Suppressor macrophage (primary cell): ENCODE measurements around the gene AGBL1.

Source experiments
- DNase-seq, 4 experiments: peaks; one replicate each; pipeline ENCODE4 v3.0.0-alpha.2; 2020 to 2022

Gene AGBL1

GRCh38 chr15:86247249-86247955 lies 167.7 kb downstream of the AGBL1 start:
- no peak for DNase-seq

- no peak for DNase-seq
These were observed 175.6 kb downstream of the AGBL1 start for GRCh38 chr15:86255247-86255646.

GRCh38 chr15:86256628-86257027 lies 177.0 kb downstream of the AGBL1 start:
- no peak for DNase-seq

GRCh38 chr15:86259589-86259988 lies 179.9 kb downstream of the AGBL1 start:
- no peak for DNase-seq

GRCh38 chr15:86263230-86263629 lies 183.6 kb downstream of the AGBL1 start:
- no peak for DNase-seq

- DNase-seq: no peak
These were observed 187.3 kb downstream of the AGBL1 start for GRCh38 chr15:86266896-86267484.

- DNase-seq: no peak
These were observed 188.2 kb downstream of the AGBL1 start for GRCh38 chr15:86267892-86268291.

- no peak for DNase-seq
These were observed 188.9 kb downstream of the AGBL1 start for GRCh38 chr15:86268558-86268957.

- DNase-seq: no peak
These were observed 193.6 kb downstream of the AGBL1 start for GRCh38 chr15:86273309-86273708.

GRCh38 chr15:86275361-86275760 lies 195.7 kb downstream of the AGBL1 start:
- DNase-seq: no peak

GRCh38 chr15:86278586-86278985 lies 198.9 kb downstream of the AGBL1 start:
- DNase-seq: no peak

- DNase-seq: no peak
These were observed 205.0 kb downstream of the AGBL1 start for GRCh38 chr15:86284635-86285034.

- DNase-seq: no peak
These were observed 215.8 kb downstream of the AGBL1 start for GRCh38 chr15:86295511-86295910.

GRCh38 chr15:86296769-86297168 lies 217.1 kb downstream of the AGBL1 start:
- DNase-seq: no peak

- DNase-seq: no peak
These were observed 220.9 kb downstream of the AGBL1 start for GRCh38 chr15:86300390-86301125.

- DNase-seq: no peak
These were observed 232.1 kb downstream of the AGBL1 start for GRCh38 chr15:86311568-86312280.

- no peak for DNase-seq
These were observed 232.8 kb downstream of the AGBL1 start for GRCh38 chr15:86312486-86312885.

GRCh38 chr15:86316216-86316615 lies 236.5 kb downstream of the AGBL1 start:
- DNase-seq: no peak

GRCh38 chr15:86316726-86317383 lies 237.2 kb downstream of the AGBL1 start:
- DNase-seq: no peak

GRCh38 chr15:86317384-86317740 lies 237.7 kb downstream of the AGBL1 start:
- no peak for DNase-seq

GRCh38 chr15:86322629-86323028 lies 243.0 kb downstream of the AGBL1 start:
- no peak for DNase-seq

GRCh38 chr15:86327230-86327865 lies 247.7 kb downstream of the AGBL1 start:
- no peak for DNase-seq
